ENCODE results near the gene NAXD. TPM values are rescaled to one million over a fixed set of nuclear protein-coding genes. Genes with fewer than 3 reads are reported as not detected.

The NAXD gene
- total RNA-seq, 2 donors from 2014 or later: 23.4 to 27.5 TPM

- 26 to 43% methylated on average over 4 to 6 of the region's 6 CpGs for WGBS, 2 donors
- intact Hi-C loops (cut with DNase I): loop anchor here (5.0 kb wide), 1 partner anchor 232 kb away; no protein-coding TSS in a partner anchor
- ATAC-seq: no peak
- TF ChIP-seq POLR2A (IDR thresholded peaks at IDR 0.05): no peak
- DNase-seq: peak in 3 of 4 donors; percentile 23 to 53 (median 31)
- Histone ChIP-seq H3K27ac (no peak overlapping the region), H3K9me3 (no peaks in the 10 kb centered on the region), H3K36me3 (replicated peaks in 1 of 2; ENCODE audit: insufficient read depth in 1 of 2, low read depth in 2 of 2) (no peaks in the 10 kb centered on the region), H3K27me3 (no peaks in the 10 kb centered on the region), H3K4me3 (no peak overlapping the region), H3K4me1 (no peaks in the 10 kb centered on the region)
Observed at GRCh38 chr13:110590577-110590976, 24.8 kb upstream of the NAXD start.

GRCh38 chr13:110592665-110593064, 22.7 kb upstream of the NAXD start:
- no peak overlapping the region for H3K27ac ChIP-seq
- DNase-seq (no peak), ATAC-seq (no peak)
- no peaks in the 10 kb centered on the region for H3K36me3 ChIP-seq (replicated peaks in 1 of 2; ENCODE audit: insufficient read depth in 1 of 2, low read depth in 2 of 2)
- H3K9me3 ChIP-seq: no peaks in the 10 kb centered on the region
- H3K4me1 ChIP-seq: no peaks in the 10 kb centered on the region
- no peak overlapping the region for H3K4me3 ChIP-seq
- TF ChIP-seq POLR2A (IDR thresholded peaks at IDR 0.05) (no peak), CTCF (IDR thresholded peaks at IDR 0.05) (no peak)
- intact Hi-C loops (cut with DNase I): loop anchor here (5.0 kb wide), 1 partner anchor 230 kb away; no protein-coding TSS in a partner anchor
- H3K27me3 ChIP-seq: no peaks in the 10 kb centered on the region
- WGBS, 2 donors: 59 to 61% methylated on average over 2 of the region's 2 CpGs

- Histone ChIP-seq H3K36me3 (replicated peaks in 1 of 2; ENCODE audit: insufficient read depth in 1 of 2, low read depth in 2 of 2) (no peaks in the 10 kb centered on the region), H3K4me3 (no peak overlapping the region), H3K4me1 (no peaks in the 10 kb centered on the region), H3K27ac (no peak overlapping the region), H3K27me3 (no peaks in the 10 kb centered on the region), H3K9me3 (no peaks in the 10 kb centered on the region)
- TF ChIP-seq CTCF (IDR thresholded peaks at IDR 0.05) (peak in 6 of 7 experiments; percentile 51 to 84 (median 79)), POLR2A (IDR thresholded peaks at IDR 0.05) (no peak)
- intact Hi-C loops (cut with DNase I): loop anchor here (5.0 kb wide), 1 partner anchor 229 kb away; no protein-coding TSS in a partner anchor
- DNase-seq: peak in 3 of 4 donors; percentile 37 to 62 (median 46)
- WGBS, 2 donors: 31 to 32% methylated on average over 6 of the region's 6 CpGs
- peak; percentile 94 for ATAC-seq
Observed at GRCh38 chr13:110593430-110594130, 21.8 kb upstream of the NAXD start.

- H3K36me3 ChIP-seq (replicated peaks in 1 of 2; ENCODE audit: insufficient read depth in 1 of 2, low read depth in 2 of 2): no peaks in the 10 kb centered on the region
- TF ChIP-seq CTCF (IDR thresholded peaks at IDR 0.05) (no peak), POLR2A (IDR thresholded peaks at IDR 0.05) (no peak)
- 52 to 58% methylated on average over 13 to 16 of the region's 16 CpGs for WGBS, 2 donors
- DNase-seq (no peak), ATAC-seq (no peak)
- H3K27ac ChIP-seq: no peak overlapping the region
- no peaks in the 10 kb centered on the region for H3K4me1 ChIP-seq
- no peak overlapping the region for H3K4me3 ChIP-seq
- H3K9me3 ChIP-seq: no peaks in the 10 kb centered on the region
- intact Hi-C loops (cut with DNase I): no loop called here
- no peaks in the 10 kb centered on the region for H3K27me3 ChIP-seq
Observed at GRCh38 chr13:110597041-110597689, 18.2 kb upstream of the NAXD start.

- TF ChIP-seq CTCF (IDR thresholded peaks at IDR 0.05) (no peak), POLR2A (IDR thresholded peaks at IDR 0.05) (no peak)
- Histone ChIP-seq H3K27ac (no peak overlapping the region), H3K9me3 (no peaks in the 10 kb centered on the region), H3K4me3 (no peak overlapping the region), H3K27me3 (no peaks in the 10 kb centered on the region), H3K4me1 (no peaks in the 10 kb centered on the region), H3K36me3 (replicated peaks in 1 of 2; ENCODE audit: insufficient read depth in 1 of 2, low read depth in 2 of 2) (no peaks in the 10 kb centered on the region)
- DNase-seq: no peak
- WGBS, 2 donors: 75 to 80% methylated on average over 10 of the region's 10 CpGs
- no peak for ATAC-seq
- intact Hi-C loops (cut with DNase I): no loop called here
Observed at GRCh38 chr13:110600261-110600819, 15.0 kb upstream of the NAXD start.

All from body of pancreas (tissue), 4 donors.